Coronary artery (tissue), 2 donors: ENCODE results near the gene FOSL2.

Experiments
- DNase-seq: peaks from one replicate; pipeline ENCODE4 v3.0.0-alpha.2; 2017; ENCODE audit warnings: low spot score
- H3K27ac ChIP-seq, 2 donors: fragments of 200-600 bp; sonication (generic); one replicate each; pipeline ENCODE4 v1.5.1; 2016 to 2019
- H3K4me3 ChIP-seq: fragments of 200-600 bp; sonication (generic); 2 replicates; pipeline ENCODE4 v1.5.1; 2016; ENCODE audit warnings: mild to moderate bottlenecking, moderate library complexity
- TF ChIP-seq, protein P1 (sequence below): fragments of 200-600 bp; sonication (generic); IDR thresholded peaks from one replicate; pipeline ENCODE4 v1.5.1; 2019; ENCODE audit warnings: antibody characterized with exemption

Gene FOSL2

DNA sequence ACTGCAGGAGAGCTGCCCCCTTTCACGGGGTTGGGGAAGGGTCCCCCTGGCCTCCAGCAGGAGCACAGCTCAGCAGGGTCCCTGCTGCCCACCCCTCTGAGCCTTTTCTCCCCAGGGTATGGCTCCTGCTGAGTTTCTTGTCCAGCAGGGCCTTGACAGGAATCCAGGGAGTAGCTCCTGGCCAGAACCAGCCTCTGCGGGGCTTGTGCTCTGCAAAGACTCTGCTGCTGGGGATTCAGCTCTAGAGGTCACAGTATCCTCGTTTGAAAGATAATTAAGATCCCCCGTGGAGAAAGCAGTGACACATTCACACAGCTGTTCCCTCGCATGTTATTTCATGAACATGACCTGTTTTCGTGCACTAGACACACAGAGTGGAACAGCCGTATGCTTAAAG lies 21.2 kb downstream of the FOSL2 start:
- Histone ChIP-seq H3K27ac (peak overlapping the region in 1 of 2 donors; percentile 47), H3K4me3 (peak overlapping the region; percentile 10)
- no peak for DNase-seq
- TF ChIP-seq, protein P1, sequence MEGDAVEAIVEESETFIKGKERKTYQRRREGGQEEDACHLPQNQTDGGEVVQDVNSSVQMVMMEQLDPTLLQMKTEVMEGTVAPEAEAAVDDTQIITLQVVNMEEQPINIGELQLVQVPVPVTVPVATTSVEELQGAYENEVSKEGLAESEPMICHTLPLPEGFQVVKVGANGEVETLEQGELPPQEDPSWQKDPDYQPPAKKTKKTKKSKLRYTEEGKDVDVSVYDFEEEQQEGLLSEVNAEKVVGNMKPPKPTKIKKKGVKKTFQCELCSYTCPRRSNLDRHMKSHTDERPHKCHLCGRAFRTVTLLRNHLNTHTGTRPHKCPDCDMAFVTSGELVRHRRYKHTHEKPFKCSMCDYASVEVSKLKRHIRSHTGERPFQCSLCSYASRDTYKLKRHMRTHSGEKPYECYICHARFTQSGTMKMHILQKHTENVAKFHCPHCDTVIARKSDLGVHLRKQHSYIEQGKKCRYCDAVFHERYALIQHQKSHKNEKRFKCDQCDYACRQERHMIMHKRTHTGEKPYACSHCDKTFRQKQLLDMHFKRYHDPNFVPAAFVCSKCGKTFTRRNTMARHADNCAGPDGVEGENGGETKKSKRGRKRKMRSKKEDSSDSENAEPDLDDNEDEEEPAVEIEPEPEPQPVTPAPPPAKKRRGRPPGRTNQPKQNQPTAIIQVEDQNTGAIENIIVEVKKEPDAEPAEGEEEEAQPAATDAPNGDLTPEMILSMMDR: no peak

DNA sequence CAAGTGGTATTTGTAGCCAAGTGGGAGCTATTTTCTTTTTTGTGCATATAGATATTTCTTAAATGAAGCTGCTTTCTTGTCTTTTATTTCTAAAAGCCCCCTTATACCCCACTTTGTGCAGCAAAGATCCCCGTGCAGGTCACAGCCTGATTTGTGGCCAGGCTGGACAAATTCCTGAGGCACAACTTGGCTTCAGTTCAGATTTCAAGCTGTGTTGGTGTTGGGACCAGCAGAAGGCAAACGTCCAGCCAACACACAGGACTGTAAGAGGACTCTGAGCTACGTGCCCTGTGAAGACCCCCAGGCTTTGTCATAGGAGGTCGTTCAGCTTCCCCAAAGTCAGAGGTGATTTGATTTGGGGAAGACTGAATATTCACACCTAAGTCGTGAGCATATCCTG lies 21.9 kb downstream of the FOSL2 start:
- DNase-seq: no peak
- TF ChIP-seq, protein P1: no peak
- Histone ChIP-seq H3K27ac (peak overlapping the region in 1 of 2 donors; percentile 24), H3K4me3 (no peak overlapping the region)

DNA sequence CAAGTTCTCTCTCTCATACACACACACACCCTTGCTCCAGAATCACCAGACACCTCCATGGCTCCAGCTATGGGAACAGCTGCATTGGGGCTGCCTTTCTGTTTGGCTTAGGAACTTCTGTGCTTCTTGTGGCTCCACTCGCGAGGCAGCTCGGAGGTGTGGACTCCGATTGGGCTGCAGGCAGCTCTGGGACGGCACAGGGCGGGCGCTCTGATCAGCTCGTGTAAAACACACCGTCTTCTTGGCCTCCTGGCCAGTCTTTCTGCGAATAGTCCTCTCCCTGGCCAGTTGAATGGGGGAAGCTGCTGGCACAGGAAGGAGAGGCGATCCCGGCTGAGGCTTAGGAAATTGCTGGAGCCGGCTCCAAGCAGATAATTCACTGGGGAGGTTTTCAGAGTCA lies 22.4 kb downstream of the FOSL2 start:
- DNase-seq: no peak
- TF ChIP-seq, protein P1: no peak
- Histone ChIP-seq H3K4me3 (no peak overlapping the region), H3K27ac (peak overlapping the region in 1 of 2 donors; percentile 24)

DNA sequence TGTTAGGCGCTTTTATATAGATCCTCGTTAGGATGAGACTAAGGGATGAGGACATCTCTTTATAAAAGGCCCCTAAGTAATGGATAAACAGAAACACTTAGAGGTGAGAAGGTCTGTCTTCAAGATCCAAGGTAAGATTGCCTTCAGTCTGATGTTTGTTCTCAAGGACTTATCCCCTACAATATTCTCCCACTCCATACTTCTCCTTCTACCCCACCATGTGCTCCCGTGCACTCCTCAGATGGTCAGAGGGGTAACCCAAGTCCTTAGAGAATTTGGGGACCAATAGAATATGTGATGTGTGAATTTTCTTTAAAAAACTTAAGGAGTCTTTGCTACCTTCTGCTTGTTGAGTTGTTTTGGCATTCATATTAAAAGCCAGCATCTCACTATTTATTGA lies 23.1 kb downstream of the FOSL2 start:
- no peak overlapping the region for H3K4me3 ChIP-seq
- no peak overlapping the region for H3K27ac ChIP-seq
- TF ChIP-seq, protein P1: no peak
- DNase-seq: no peak

DNA sequence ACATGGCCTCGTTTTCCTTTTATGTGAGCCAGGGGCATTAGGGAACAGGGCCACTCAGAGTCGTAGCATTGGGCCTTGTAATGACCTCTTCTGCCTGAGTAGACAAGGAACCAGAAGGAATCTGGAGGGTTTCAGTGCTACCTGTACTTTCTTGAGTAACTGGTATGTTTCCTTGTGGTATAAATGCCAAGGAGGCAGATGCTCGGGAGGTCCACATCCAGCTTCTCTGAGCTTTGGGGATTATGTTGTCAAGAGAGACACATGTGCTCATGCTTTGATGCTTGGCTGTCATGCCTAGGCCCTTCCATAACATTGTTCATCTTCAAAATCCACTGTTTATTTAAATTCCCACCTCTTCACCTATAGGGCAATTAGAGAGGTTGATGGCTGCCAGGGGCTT lies 26.3 kb downstream of the FOSL2 start:
- TF ChIP-seq, protein P1: no peak
- Histone ChIP-seq H3K4me3 (no peak overlapping the region), H3K27ac (no peak overlapping the region)
- no peak for DNase-seq

DNA sequence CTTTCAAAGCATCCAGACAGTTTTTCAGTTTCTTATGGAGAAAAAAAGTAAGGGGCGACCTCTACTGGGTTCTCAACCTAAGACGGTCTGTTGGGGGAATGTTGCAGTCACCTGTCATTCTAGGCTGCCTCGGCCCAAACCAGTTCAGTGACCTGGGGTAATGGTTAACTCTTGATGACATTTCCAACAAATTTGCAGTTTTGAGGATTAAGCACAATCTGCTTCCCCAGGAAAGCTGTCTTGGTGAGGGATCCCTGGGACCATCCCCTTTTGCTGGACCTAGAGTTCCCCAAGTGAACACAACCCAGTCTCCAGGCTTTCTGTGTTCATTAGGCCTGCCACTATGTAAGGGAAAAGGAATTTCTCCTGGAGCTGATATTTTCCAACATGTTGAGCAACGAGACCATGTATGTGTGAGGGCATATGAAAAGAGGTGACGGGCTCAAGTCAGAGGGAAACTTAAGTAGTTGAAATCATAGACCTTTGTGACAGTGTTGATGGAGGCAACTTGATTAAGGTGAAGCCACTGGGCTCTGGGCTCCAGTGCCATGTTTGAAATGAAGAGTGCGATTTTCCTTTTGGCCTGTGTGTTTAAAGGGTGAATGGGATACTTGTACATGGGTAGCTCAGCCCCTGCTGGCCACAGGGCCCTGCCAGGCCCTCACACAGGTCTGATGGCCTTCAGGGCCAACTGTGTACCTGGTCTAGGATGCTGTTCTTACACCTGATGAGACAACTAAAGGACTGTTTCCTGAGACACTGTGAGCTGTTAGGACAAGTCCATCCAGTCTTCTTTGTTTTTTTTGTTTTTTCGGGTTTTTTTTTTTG lies 27.0 kb downstream of the FOSL2 start:
- no peak overlapping the region for H3K4me3 ChIP-seq
- TF ChIP-seq, protein P1: no peak
- no peak for DNase-seq
- peak overlapping the region in 1 of 2 donors; percentile 26 for H3K27ac ChIP-seq

DNA sequence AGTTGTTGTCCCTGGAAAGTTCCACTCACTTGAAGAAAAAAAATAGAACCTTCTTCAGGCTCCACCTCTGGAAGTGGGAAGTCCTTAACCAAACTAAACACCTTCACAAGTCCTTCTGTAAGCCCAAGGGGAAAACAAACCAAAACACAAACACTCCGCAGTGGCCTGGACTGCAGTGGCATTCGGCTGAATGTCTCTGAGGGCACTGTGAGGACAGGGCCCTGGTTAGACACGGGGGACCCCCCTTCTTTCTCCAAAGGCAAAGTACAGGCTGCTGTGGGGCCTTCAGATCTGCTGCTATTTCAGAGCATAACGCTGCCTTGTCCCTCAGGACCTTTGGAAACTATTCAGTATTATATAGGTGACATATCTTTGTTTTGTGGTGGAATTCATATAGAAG lies 28.1 kb downstream of the FOSL2 start:
- peak overlapping the region in 1 of 2 donors; percentile 13 for H3K27ac ChIP-seq
- DNase-seq: no peak
- H3K4me3 ChIP-seq: no peak overlapping the region
- TF ChIP-seq, protein P1: no peak
